Osteoblast (primary cell): ENCODE results near the gene CLDN19. TPM values are rescaled to one million over a fixed set of nuclear protein-coding genes. Genes with fewer than 3 reads are reported as not detected.
A peak's percentile ranks its signal among the peaks of the same experiment; 100 is the strongest.

ENCODE experiments used
- DNase-seq: peaks from one replicate; pipeline ENCODE4 v3.0.0; 2011; ENCODE audit warnings: low spot score, mixed read lengths; ENCODE audit not compliant: insufficient read length; ENCODE audit errors: missing footprints
- H2AFZ ChIP-seq: 2 replicates; pipeline ENCODE4 v1.6.0; 2011; ENCODE audit warnings: mild to moderate bottlenecking, low read length
- H3K27ac ChIP-seq: 2 replicates; pipeline ENCODE4 v1.5.1; 2011; ENCODE audit warnings: mild to moderate bottlenecking, low read depth, low read length, moderate library complexity
- H3K27me3 ChIP-seq: 2 replicates; pipeline ENCODE4 v1.6.0; 2012; ENCODE audit warnings: mild to moderate bottlenecking, control low read depth, inconsistent platforms, low read length, moderate library complexity; ENCODE audit not compliant: insufficient read depth
- H3K36me3 ChIP-seq: 2 replicates; pipeline ENCODE4 v1.5.1; 2011; ENCODE audit warnings: mild to moderate bottlenecking, low read length, control low read depth, moderate library complexity; ENCODE audit not compliant: insufficient read depth
- H3K4me1 ChIP-seq: 2 replicates; pipeline ENCODE4 v1.5.1; 2011; ENCODE audit warnings: mild to moderate bottlenecking, low read length, control low read depth, moderate library complexity; ENCODE audit not compliant: insufficient read depth
- H3K4me2 ChIP-seq: 2 replicates; pipeline ENCODE4 v1.6.0; 2011; ENCODE audit warnings: mild to moderate bottlenecking, low read length; ENCODE audit not compliant: insufficient read depth
- H3K4me3 ChIP-seq: fragments of 200-600 bp; sonication (generic); 3 replicates; pipeline ENCODE4 v1.5.1; 2012; ENCODE audit warnings: mild to moderate bottlenecking, low read length, inconsistent platforms; ENCODE audit not compliant: insufficient read depth
- H3K79me2 ChIP-seq: 2 replicates; pipeline ENCODE4 v1.6.0; 2012; ENCODE audit warnings: mild to moderate bottlenecking, low read length, control low read depth, inconsistent platforms; ENCODE audit not compliant: insufficient read depth
- H3K9me3 ChIP-seq: 2 replicates; pipeline ENCODE4 v1.5.1; 2011; ENCODE audit warnings: low read depth, low read length, control low read depth
- H4K20me1 ChIP-seq: 2 replicates; pipeline ENCODE4 v1.6.0; 2012; ENCODE audit warnings: mild to moderate bottlenecking, low read length, control low read depth; ENCODE audit not compliant: insufficient read depth
- total RNA-seq: library from RNA; depleted of rRNA; stranded (reverse); fragments of >200 nt; gene quantifications from 2 replicates; pipeline ENCODE4 v1.2.3, GENCODE V29; 2012
- TF ChIP-seq, protein P1 (sequence below): IDR thresholded peaks from 2 replicates; pipeline ENCODE4 v1.5.1; 2011; ENCODE audit warnings: mild to moderate bottlenecking, low read depth, low read length, moderate library complexity; ENCODE audit errors: extremely low read depth

The CLDN19 gene
- total RNA-seq, 1 donor, result not detected

DNA sequence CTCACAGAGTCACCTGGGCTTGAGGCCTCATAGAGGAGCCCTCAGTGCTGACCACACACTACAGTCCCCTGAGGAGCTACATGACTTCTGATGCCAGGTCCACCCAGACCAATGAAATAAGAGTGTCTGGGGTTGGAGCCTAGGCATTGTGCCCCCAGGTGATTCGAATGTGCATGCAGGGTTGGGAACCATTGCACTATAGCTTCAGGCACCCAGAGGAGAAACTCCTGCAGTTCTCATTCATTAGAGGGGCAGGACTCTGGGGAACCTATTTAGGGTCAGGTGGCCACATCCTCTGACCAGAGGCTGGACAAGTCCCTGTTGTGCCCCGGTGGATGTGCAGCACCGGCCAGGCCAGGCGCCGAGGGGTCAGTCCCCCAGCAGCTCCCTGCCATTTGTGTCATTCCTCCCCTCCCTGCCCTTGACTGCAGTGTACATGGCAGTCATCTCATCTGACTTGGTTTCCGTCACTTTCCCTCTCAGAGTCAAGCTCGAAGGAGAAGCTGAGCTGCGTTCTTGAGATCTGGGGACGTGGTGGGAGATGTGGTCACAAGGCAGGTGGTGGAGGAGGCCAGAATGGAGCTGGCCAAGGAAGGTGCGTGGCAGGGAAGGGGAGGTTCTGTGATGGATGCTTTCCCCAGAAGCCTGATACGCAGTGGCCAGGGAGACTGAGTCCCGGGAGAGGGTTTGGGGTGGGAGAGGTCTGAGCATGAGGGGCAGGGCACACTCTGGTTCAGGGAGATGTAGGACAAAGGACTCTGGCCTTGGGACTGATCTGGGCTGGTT lies 6.4 kb downstream of the CLDN19 start:
- H2AFZ ChIP-seq, result no peak overlapping the region
- H3K27me3 ChIP-seq, result no peaks in the 10 kb centered on the region
- H3K36me3 ChIP-seq, result no peaks in the 10 kb centered on the region
- peak; percentile 69 for DNase-seq
- H3K27ac ChIP-seq, result no peak overlapping the region
- TF ChIP-seq, protein P1, sequence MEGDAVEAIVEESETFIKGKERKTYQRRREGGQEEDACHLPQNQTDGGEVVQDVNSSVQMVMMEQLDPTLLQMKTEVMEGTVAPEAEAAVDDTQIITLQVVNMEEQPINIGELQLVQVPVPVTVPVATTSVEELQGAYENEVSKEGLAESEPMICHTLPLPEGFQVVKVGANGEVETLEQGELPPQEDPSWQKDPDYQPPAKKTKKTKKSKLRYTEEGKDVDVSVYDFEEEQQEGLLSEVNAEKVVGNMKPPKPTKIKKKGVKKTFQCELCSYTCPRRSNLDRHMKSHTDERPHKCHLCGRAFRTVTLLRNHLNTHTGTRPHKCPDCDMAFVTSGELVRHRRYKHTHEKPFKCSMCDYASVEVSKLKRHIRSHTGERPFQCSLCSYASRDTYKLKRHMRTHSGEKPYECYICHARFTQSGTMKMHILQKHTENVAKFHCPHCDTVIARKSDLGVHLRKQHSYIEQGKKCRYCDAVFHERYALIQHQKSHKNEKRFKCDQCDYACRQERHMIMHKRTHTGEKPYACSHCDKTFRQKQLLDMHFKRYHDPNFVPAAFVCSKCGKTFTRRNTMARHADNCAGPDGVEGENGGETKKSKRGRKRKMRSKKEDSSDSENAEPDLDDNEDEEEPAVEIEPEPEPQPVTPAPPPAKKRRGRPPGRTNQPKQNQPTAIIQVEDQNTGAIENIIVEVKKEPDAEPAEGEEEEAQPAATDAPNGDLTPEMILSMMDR, result no peak
- no peaks in the 10 kb centered on the region for H3K79me2 ChIP-seq
- no peak overlapping the region for H3K4me3 ChIP-seq
- H3K4me1 ChIP-seq, result no peaks in the 10 kb centered on the region
- no peaks in the 10 kb centered on the region for H3K9me3 ChIP-seq
- H4K20me1 ChIP-seq, result no peaks in the 10 kb centered on the region
- no peak overlapping the region for H3K4me2 ChIP-seq

DNA sequence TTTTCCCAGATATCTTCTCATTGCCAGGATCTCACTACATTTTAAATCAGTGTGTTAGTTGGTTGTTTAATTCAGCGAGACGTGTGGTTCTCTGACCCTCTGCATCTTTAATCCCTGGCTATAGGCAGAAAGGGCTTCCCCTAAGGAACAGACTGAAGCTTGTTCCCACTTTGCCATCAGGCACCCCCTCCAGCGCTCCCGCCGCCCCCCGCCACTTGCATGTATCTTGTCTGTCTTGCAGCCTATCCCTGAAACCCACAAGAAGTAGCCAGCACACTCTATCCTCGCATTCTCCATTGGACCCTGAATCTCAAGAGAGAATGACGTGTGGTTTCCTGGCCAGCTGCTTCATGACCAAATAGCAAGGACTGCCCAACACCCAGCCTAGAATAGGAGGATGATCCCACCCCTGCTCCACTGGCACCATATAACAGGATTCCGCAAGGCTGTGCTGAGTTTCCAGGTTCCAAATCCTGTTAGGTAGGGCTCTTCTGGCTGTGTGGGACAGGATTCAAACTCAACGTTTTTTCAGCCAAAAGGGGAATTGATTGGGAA lies 7.8 kb downstream of the CLDN19 start:
- H3K27ac ChIP-seq, result no peak overlapping the region

DNA sequence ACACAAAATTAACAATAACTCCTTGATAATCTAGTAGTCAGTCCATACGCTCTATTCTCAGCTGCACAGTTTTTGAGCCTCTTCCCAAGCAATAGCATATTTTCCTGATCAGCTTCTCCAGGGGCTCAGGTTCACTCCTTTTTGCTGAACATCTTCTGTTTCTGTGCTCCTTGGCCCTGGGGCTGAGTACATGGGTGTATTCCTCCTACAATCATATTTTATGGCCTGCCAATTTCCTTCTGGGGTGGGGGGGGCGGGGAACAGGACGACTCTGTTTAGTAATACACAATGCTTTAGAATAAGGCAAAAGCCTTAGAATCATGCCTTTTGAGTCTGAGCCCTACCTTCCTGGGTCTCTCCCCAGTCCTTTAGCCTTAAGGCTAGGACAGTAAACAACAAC lies 8.5 kb downstream of the CLDN19 start:
- Histone ChIP-seq H3K4me3 (no peak overlapping the region), H3K27ac (no peak overlapping the region), H3K4me2 (no peak overlapping the region), H3K36me3 (no peaks in the 10 kb centered on the region), H3K27me3 (no peaks in the 10 kb centered on the region), H4K20me1 (no peaks in the 10 kb centered on the region), H3K9me3 (no peaks in the 10 kb centered on the region), H3K4me1 (no peaks in the 10 kb centered on the region), H2AFZ (no peak overlapping the region), H3K79me2 (no peaks in the 10 kb centered on the region)
- TF ChIP-seq, protein P1, result no peak
- DNase-seq, result peak; percentile 26

More for the DNA sequence above, 7.8 kb downstream of the CLDN19 start:
- H3K79me2 ChIP-seq, result no peaks in the 10 kb centered on the region
- H3K27me3 ChIP-seq, result no peaks in the 10 kb centered on the region
- peak; percentile 87 for DNase-seq
- no peaks in the 10 kb centered on the region for H3K36me3 ChIP-seq
- TF ChIP-seq, protein P1, result no peak
- H3K9me3 ChIP-seq, result no peaks in the 10 kb centered on the region
- no peaks in the 10 kb centered on the region for H3K4me1 ChIP-seq
- H3K4me3 ChIP-seq, result no peak overlapping the region
- no peaks in the 10 kb centered on the region for H4K20me1 ChIP-seq
- peak overlapping the region; percentile 23 for H3K4me2 ChIP-seq
- H2AFZ ChIP-seq, result peak overlapping the region; percentile 41

DNA sequence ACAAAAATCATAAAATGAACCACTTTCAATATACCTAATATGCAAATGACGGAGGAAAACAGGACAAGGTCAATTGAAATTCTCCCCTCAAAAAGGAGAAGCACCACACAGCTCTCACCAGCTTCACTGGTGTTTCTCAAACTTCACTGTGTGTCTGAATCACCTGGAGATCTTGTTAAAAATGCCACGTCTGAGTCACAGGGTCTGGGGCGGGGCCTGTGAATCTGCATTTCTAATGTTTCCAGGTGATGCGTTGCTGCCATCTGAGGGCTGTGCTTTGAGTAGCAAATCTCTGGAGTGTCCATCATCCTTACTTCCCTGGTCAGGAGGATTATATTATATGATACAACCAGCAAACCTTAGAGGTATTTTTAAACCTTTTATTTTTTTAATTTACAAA lies 9.0 kb downstream of the CLDN19 start:
- Histone ChIP-seq H3K4me1 (no peaks in the 10 kb centered on the region), H3K4me2 (no peak overlapping the region), H2AFZ (no peak overlapping the region), H3K4me3 (no peak overlapping the region), H3K9me3 (no peaks in the 10 kb centered on the region), H3K27ac (no peak overlapping the region), H3K27me3 (no peaks in the 10 kb centered on the region), H3K36me3 (no peaks in the 10 kb centered on the region), H3K79me2 (no peaks in the 10 kb centered on the region), H4K20me1 (no peaks in the 10 kb centered on the region)
- DNase-seq, result no peak
- TF ChIP-seq, protein P1, result no peak
